Natural killer cell (primary cell): ENCODE data around the gene ZNF682. TPM values are rescaled to one million over a fixed set of nuclear protein-coding genes. Genes with fewer than 3 reads are reported as not detected.
"Not testable (repeated sequence)": the region's sequence is repeated elsewhere in the genome, so short reads cannot be mapped to it uniquely, and the experiment has no call there.

Experiments used
- ATAC-seq, 3 donors: fragments of 150-1000 bp in 2 of 3; fragments of 200-7000 bp in 1 of 3; cut with Tn5 transposase; 1 replicate in 1 of 3; 2 replicates in 2 of 3; pipeline ENCODE4 v1.10.0; 2021; ENCODE audit warnings: mild to moderate bottlenecking in 2 of 3, moderate library complexity in 2 of 3
- DNase-seq, 2 donors: peaks; one replicate each; pipeline versions ENCODE4 v3.0.0 to v3.0.0-alpha.2; 2013 to 2021; ENCODE audit warnings: mixed read lengths in 1 of 2
- H3K27ac ChIP-seq: one replicate; pipeline ENCODE4 v1.5.1; 2013; ENCODE audit warnings: mild to moderate bottlenecking, low read length
- H3K27me3 ChIP-seq: one replicate; pipeline ENCODE4 v1.6.1; 2013; ENCODE audit warnings: low read length; ENCODE audit not compliant: control insufficient read depth, insufficient read depth
- H3K36me3 ChIP-seq: one replicate; pipeline ENCODE4 v1.6.1; 2013; ENCODE audit warnings: low read length; ENCODE audit not compliant: control insufficient read depth, insufficient read depth
- H3K4me1 ChIP-seq: one replicate; pipeline ENCODE4 v1.6.1; 2013; ENCODE audit warnings: low read length; ENCODE audit not compliant: control insufficient read depth, insufficient read depth
- H3K4me3 ChIP-seq: one replicate; pipeline ENCODE4 v1.5.1; 2013; ENCODE audit warnings: low read length
- H3K9me3 ChIP-seq: one replicate; pipeline ENCODE4 v1.6.1; 2013; ENCODE audit warnings: low read length; ENCODE audit not compliant: control insufficient read depth, insufficient read depth
- H3K27ac Mint-ChIP-seq, 2 donors: one replicate each; pipeline ENCODE4 v1.8.0; 2022; ENCODE audit warnings: mild to moderate bottlenecking in 2 of 2, mixed read lengths in 2 of 2, moderate library complexity in 1 of 2
- H3K27me3 Mint-ChIP-seq, 2 donors: one replicate each; pipeline ENCODE4 v1.8.0; 2022; ENCODE audit warnings: low read depth in 2 of 2, mixed read lengths in 2 of 2
- H3K36me3 Mint-ChIP-seq: one replicate; pipeline ENCODE4 v1.8.0; 2022; ENCODE audit warnings: mixed read lengths
- H3K4me1 Mint-ChIP-seq, 2 donors: one replicate each; pipeline ENCODE4 v1.8.0; 2022; ENCODE audit warnings: mixed read lengths in 2 of 2
- H3K4me3 Mint-ChIP-seq: one replicate; pipeline ENCODE4 v1.8.0; 2022; ENCODE audit warnings: mild to moderate bottlenecking, moderate library complexity, mixed read lengths
- H3K9me3 Mint-ChIP-seq, 2 donors: one replicate each; pipeline ENCODE4 v1.8.0; 2022; ENCODE audit warnings: mixed read lengths in 2 of 2
- CTCF ChIP-seq: fragments of 200-600 bp; IDR thresholded peaks from one replicate; pipeline ENCODE4 v1.8.0; 2022; ENCODE audit warnings: antibody characterized with exemption
- WGBS: methylation state at CpG from one replicate; pipeline ENCODE4 v1.1.7; 2013; ENCODE audit warnings: missing lambda C conversion rate; ENCODE audit not compliant: insufficient coverage; 5-methylcytosine and 5-hydroxymethylcytosine counted together
- intact Hi-C: fragments of 100-400 bp; cut with micrococcal nuclease; formaldehyde crosslinking; loops from one replicate; pipeline ENCODE4 v1.14.2; 2022
- total RNA-seq, 4 donors: library from RNA; stranded (reverse); fragments of 120-200 nt in 1 of 4; gene quantifications; one replicate each; pipeline versions ENCODE4 v1.2.3 to v1.2.4, GENCODE V29; 2013 to 2022

ZNF682 gene
- total RNA-seq, 3 donors from 2014 or later (not counting 1 experiment from before 2014, with no cell fraction given): 9.6 to 16.1 (median 13.4) TPM

DNA sequence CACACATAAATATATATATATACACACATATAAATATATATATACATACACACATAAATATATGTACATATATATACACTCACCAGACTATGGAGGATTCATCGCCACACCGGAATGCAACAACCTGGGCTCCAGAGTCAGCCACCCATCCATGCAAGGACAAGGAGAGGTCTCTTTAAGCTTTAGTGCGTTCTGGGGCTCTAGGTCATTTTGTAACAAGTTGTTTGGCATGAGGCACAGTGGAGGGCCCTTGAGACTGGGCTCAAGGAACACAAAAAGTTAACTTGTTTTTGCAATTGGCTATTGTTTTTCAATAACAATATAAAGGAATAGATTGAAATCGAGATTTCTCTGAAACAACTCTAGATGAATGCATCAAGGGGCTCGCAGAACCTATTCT, 33.6 kb upstream of the ZNF682 start:
- Mint-ChIP-seq H3K9me3 (no peaks in the 10 kb centered on the region), H3K36me3 (no peaks in the 10 kb centered on the region), H3K4me3 (no peak overlapping the region), H3K27me3 (peaks cover 10 to 24% of the 10 kb centered on the region in 2 donors), H3K27ac (no peak overlapping the region), H3K4me1 (peaks cover 3 to 5% of the 10 kb centered on the region in 2 donors)
- H3K4me3 ChIP-seq: no peak overlapping the region
- intact Hi-C loops: no loop called here
- WGBS: 92% methylated on average over 5 of the region's 5 CpGs
- ATAC-seq (no peak), DNase-seq (no peak)
- H3K27ac ChIP-seq: no peak overlapping the region
- no peaks in the 10 kb centered on the region for H3K9me3 ChIP-seq
- H3K27me3 ChIP-seq: no peaks in the 10 kb centered on the region
- H3K4me1 ChIP-seq: peaks cover 4% of the 10 kb centered on the region
- H3K36me3 ChIP-seq: no peaks in the 10 kb centered on the region
- no peak for TF ChIP-seq CTCF

- WGBS: 73% methylated on average over 2 of the region's 2 CpGs
- H3K4me3 ChIP-seq: no peak overlapping the region
- DNase-seq (no peak), ATAC-seq (no peak)
- no peaks in the 10 kb centered on the region for H3K4me1 Mint-ChIP-seq
- no peak overlapping the region for H3K4me3 Mint-ChIP-seq
- H3K27me3 Mint-ChIP-seq: peaks cover 10 to 29% of the 10 kb centered on the region in 2 donors
- intact Hi-C loops: no loop called here
- H3K27me3 ChIP-seq: no peaks in the 10 kb centered on the region
- H3K27ac ChIP-seq: no peak overlapping the region
- H3K36me3 ChIP-seq: no peaks in the 10 kb centered on the region
- no peak for TF ChIP-seq CTCF
- no peaks in the 10 kb centered on the region for H3K9me3 ChIP-seq
- H3K4me1 ChIP-seq: no peaks in the 10 kb centered on the region
- no peaks in the 10 kb centered on the region for H3K36me3 Mint-ChIP-seq
- no peak overlapping the region for H3K27ac Mint-ChIP-seq
- no peaks in the 10 kb centered on the region for H3K9me3 Mint-ChIP-seq
These were observed 31.4 kb upstream of the ZNF682 start for GRCh38 chr19:20070691-20071090.

DNA sequence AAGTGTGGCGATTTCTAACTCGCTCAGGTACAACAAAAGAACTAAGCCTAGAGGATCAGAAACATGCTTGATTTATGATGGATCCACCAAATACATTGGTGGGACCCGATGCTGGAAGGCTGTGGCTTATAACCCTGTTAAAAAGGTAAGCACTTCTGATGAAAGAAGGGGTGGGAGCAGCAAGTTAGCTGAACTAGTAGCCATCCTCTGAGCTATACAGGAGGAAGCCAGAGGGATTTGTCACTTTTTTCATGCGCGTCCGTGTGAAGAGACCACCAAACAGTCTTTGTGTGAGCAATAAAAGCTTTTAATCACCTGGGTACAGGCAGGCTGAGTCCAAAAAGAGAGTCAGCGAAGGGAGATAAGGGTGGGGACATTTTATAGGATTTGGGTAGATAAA, 29.3 kb upstream of the ZNF682 start:
- peaks cover 10 to 29% of the 10 kb centered on the region in 2 donors for H3K27me3 Mint-ChIP-seq
- ATAC-seq, H3K4me1 Mint-ChIP-seq, H3K4me1 ChIP-seq, H3K4me3 ChIP-seq, H3K27ac Mint-ChIP-seq, H3K9me3 Mint-ChIP-seq, H3K4me3 Mint-ChIP-seq, DNase-seq, H3K36me3 Mint-ChIP-seq, H3K9me3 ChIP-seq, H3K27ac ChIP-seq, H3K36me3 ChIP-seq, intact Hi-C loops, H3K27me3 ChIP-seq: not testable (repeated sequence)
- WGBS: 39% methylated on average over 7 of the region's 7 CpGs

DNA sequence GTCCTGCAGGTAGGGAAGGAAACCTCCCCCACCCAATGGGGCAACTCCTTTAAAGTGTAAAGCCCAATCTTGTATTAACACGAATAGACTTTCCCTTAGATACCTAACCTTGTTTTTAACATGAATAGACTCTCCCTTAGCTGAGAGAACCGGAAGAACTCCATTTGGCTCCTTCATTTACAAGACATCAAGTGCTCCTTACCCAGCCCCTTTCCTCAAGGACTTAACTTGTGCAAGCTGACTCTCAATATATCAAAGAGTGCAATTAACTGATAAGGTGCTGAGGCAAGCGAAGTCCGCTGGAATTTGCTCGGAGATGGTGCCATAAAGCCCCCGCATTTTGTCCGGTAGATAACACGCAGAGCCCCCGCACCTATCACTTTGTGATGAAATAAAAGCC, 28.6 kb upstream of the ZNF682 start:
- Histone ChIP-seq H3K36me3 (no peaks in the 10 kb centered on the region), H3K27me3 (no peaks in the 10 kb centered on the region), H3K27ac (no peak overlapping the region), H3K9me3 (no peaks in the 10 kb centered on the region), H3K4me3 (no peak overlapping the region), H3K4me1 (no peaks in the 10 kb centered on the region)
- no peak overlapping the region for H3K27ac Mint-ChIP-seq
- intact Hi-C loops: no loop called here
- no peaks in the 10 kb centered on the region for H3K4me1 Mint-ChIP-seq
- peaks cover 10 to 29% of the 10 kb centered on the region in 2 donors for H3K27me3 Mint-ChIP-seq
- no peak overlapping the region for H3K4me3 Mint-ChIP-seq
- WGBS: 30% methylated on average over 9 of the region's 9 CpGs
- no peaks in the 10 kb centered on the region for H3K9me3 Mint-ChIP-seq
- no peak for TF ChIP-seq CTCF
- ATAC-seq (no peak), DNase-seq (no peak)
- H3K36me3 Mint-ChIP-seq: no peaks in the 10 kb centered on the region
